ENCODE data around the gene PTDSS2.
"Not testable (repeated sequence)": the region's sequence is repeated elsewhere in the genome, so short reads cannot be mapped to it uniquely, and the experiment has no call there.

Gene PTDSS2

DNA sequence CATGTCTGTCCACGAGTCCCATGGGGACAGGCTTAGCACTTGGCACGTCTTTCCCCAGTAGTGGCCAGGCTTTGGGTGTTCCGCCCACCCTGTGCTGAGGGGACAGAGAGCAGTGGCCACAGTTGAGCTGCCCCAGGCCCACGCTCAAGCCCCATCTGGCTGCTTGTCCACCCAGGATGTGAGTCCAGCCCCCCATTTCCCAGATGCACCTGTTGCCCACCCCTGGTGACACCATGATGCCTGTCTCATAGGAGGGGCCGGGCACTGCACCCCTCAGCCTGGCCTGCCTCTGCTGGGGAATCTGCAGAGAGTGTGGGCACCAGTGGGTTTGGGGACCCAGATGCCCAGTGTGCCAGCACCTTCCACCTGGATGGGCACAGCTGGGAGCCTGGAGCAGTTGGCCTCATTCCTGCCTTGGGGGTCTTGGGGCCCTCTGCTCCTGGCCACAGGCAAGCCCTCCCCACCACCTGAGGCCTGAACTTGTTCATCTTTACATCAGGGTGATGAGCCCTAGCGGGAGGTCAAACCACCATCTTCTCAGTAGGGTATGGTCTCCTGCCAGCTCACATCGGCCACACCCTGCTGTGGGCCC, 41.0 kb upstream of the PTDSS2 start:
- H3K36me3 ChIP-seq (ENCODE audit: control insufficient read depth, insufficient read depth, low read length): no peaks in the 10 kb centered on the region
- no peaks in the 10 kb centered on the region for H3K27me3 ChIP-seq (replicated peaks; ENCODE audit: control insufficient read depth, insufficient read depth, low read length)
- TF ChIP-seq, protein P1, sequence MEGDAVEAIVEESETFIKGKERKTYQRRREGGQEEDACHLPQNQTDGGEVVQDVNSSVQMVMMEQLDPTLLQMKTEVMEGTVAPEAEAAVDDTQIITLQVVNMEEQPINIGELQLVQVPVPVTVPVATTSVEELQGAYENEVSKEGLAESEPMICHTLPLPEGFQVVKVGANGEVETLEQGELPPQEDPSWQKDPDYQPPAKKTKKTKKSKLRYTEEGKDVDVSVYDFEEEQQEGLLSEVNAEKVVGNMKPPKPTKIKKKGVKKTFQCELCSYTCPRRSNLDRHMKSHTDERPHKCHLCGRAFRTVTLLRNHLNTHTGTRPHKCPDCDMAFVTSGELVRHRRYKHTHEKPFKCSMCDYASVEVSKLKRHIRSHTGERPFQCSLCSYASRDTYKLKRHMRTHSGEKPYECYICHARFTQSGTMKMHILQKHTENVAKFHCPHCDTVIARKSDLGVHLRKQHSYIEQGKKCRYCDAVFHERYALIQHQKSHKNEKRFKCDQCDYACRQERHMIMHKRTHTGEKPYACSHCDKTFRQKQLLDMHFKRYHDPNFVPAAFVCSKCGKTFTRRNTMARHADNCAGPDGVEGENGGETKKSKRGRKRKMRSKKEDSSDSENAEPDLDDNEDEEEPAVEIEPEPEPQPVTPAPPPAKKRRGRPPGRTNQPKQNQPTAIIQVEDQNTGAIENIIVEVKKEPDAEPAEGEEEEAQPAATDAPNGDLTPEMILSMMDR (IDR thresholded peaks at IDR 0.05; ENCODE audit: insufficient read depth, low read length, poor library complexity, severe bottlenecking): no peak
- peak; percentile 8 for DNase-seq (ENCODE audit: extremely low read depth, insufficient read length)
- no peak overlapping the region for H3K4me3 ChIP-seq (replicated peaks; ENCODE audit: low read depth, low read length)

DNA sequence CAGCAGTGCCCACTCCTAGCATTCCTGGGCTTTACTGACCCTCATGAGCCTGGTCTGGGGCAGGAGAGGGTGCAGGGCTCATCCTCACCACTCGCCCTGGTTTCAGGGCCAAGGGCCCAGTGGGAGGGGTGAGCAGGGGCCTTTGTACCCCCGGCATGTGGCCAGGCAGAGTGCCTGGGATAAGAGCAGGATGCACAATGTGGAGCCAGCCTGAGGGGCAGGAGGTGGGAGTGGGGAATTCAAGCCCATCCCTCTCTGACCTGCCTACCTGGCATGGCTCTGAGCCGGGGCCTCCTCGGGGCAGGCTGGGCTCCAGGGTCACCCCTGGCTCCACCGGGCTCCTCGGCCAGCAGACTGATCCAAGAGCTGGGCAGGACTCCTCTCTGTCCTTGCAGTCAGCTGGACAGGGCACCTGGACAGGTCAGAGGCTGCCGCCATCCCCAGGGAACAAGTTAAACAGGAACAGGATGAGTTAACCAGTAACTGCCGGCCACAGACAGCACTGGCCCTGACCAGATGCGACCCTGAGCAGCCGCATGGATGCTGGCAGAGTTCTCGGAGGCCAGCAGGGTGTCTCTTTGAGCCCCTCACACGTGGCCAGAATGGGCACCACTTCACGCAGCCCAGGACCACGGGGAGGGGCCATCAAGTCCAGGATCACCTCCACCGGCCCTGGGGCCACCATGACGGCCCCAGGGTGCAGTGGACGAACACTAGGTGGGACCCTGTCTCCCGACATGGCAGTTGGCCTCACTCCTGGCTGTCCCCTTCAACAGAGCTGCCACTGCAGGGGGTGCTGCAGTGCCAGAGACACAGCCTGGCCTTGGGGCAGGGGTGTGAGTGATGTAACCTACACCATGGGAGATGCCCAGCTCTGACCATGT, 40.2 kb upstream of the PTDSS2 start:
- no peaks in the 10 kb centered on the region for H3K27me3 ChIP-seq (replicated peaks; ENCODE audit: control insufficient read depth, insufficient read depth, low read length)
- no peaks in the 10 kb centered on the region for H3K36me3 ChIP-seq (ENCODE audit: control insufficient read depth, insufficient read depth, low read length)
- TF ChIP-seq, protein P1 (IDR thresholded peaks at IDR 0.05; ENCODE audit: insufficient read depth, low read length, poor library complexity, severe bottlenecking): no peak
- no peak overlapping the region for H3K4me3 ChIP-seq (replicated peaks; ENCODE audit: low read depth, low read length)
- DNase-seq (ENCODE audit: extremely low read depth, insufficient read length): peak; percentile 14

DNA sequence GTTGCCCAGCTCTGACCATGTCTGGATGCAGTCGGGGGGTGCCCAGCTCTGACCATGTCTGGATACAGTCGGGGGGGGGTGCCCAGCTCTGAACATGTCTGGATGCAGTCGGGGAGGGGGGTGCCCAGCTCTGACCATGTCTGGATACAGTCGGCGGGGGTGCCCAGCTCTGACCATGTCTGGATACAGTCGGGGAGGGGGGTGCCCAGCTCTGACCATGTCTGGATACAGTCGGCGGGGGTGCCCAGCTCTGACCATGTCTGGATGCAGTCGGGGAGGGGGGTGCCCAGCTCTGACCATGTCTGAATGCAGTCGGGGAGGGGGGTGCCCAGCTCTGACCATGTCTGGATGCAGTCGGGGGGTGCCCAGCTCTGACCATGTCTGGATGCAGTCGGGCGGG, 39.4 kb upstream of the PTDSS2 start:
- not testable (repeated sequence) for H3K36me3 ChIP-seq (ENCODE audit: control insufficient read depth, insufficient read depth, low read length); DNase-seq (ENCODE audit: extremely low read depth, insufficient read length); H3K4me3 ChIP-seq (replicated peaks; ENCODE audit: low read depth, low read length); H3K27me3 ChIP-seq (replicated peaks; ENCODE audit: control insufficient read depth, insufficient read depth, low read length)

DNA sequence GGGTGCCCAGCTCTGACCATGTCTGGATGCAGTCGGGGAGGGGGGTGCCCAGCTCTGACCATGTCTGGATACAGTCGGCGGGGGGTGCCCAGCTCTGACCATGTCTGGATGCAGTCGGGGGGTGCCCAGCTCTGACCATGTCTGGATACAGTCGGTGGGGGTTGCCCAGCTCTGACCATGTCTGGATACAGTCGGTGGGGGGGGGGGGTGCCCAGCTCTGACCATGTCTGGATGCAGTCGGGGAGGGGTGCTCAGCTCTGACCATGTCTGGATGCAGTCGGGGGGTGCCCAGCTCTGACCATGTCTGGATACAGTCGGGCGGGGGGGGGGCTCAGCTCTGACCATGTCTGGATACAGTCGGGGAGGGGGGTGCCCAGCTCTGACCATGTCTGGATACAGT, 38.6 kb upstream of the PTDSS2 start:
- DNase-seq (ENCODE audit: extremely low read depth, insufficient read length); H3K27me3 ChIP-seq (replicated peaks; ENCODE audit: control insufficient read depth, insufficient read depth, low read length); H3K4me3 ChIP-seq (replicated peaks; ENCODE audit: low read depth, low read length); H3K36me3 ChIP-seq (ENCODE audit: control insufficient read depth, insufficient read depth, low read length): not testable (repeated sequence)

DNA sequence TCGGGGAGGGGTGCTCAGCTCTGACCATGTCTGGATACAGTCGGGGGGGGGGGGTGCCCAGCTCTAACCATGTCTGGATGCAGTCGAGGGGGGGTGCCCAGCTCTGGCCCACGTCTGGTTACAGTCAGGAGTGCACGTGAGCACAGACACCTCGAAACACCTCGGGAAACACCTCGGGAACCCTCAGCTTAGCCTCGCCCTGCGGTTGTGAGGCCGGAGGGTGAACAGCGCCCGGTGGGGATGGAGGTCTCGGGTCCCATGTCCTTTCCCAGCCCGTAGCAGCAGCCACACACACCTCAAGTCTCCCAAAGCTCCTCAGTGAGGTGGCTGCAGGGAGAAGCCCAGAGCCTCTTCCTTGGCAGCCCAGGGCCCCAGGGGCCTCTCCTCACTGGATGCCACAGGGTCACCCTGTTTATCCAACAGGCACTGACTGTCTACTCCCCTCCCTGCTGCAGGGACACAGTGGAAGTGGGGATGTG, 37.4 kb upstream of the PTDSS2 start:
- Histone ChIP-seq H3K4me3 (replicated peaks; ENCODE audit: low read depth, low read length) (no peak overlapping the region), H3K36me3 (ENCODE audit: control insufficient read depth, insufficient read depth, low read length) (no peaks in the 10 kb centered on the region), H3K27me3 (replicated peaks; ENCODE audit: control insufficient read depth, insufficient read depth, low read length) (no peaks in the 10 kb centered on the region; the same call in 1 of the 2 replicates)
- DNase-seq (ENCODE audit: extremely low read depth, insufficient read length): peak; percentile 12
- TF ChIP-seq, protein P1 (IDR thresholded peaks at IDR 0.05; ENCODE audit: insufficient read depth, low read length, poor library complexity, severe bottlenecking): no peak

DNA sequence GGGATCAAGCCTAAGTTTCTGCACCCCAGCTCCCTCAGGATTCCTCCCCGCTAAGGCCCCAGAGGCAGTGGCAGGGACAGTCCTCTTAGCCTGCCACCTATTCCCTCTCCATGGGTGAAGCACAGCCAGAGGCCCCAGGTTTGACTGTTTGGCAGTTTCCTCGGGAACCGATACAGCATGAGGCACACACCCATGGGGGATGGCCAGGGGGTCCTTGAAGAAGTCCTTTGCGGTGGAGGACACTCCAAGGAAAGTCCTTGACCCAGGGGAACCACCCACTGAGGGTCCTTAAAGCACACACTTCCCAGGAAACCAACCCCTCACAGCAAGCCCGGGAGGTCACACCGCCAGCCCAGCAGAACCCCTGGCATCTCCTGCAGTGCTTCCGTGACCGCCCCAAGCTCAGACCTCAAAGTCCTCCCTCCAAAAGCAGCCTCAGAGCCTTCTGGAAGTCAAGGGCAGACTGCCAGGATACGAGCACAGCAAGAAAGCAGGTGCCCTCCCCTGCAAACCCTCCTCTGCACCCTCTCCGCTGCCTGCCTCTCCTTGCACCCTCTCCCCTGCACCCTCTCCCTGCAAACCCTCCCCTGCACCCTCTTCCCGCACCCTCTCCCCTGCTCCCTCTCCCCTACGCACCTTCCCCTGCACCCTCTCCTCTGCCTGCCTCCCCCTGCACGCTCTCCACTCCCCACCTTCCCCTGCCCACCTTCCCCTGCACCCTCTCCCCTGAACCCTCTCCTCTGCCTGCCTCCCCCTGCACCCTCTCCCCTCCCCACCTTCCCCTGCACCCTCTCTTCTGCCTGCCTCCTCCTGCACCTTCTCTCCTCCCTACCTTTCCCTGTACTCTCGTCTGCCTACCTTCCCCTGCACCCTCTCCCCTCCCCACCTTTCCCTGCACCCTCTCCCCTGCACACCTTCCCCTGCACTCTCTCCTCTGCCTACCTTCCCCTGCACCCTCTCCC, 36.7 kb upstream of the PTDSS2 start:
- Histone ChIP-seq H3K27me3 (replicated peaks; ENCODE audit: control insufficient read depth, insufficient read depth, low read length) (no peaks in the 10 kb centered on the region; the same call in 1 of the 2 replicates), H3K36me3 (ENCODE audit: control insufficient read depth, insufficient read depth, low read length) (no peaks in the 10 kb centered on the region), H3K4me3 (replicated peaks; ENCODE audit: low read depth, low read length) (no peak overlapping the region)
- DNase-seq (ENCODE audit: extremely low read depth, insufficient read length): peak; percentile 9
- TF ChIP-seq, protein P1 (IDR thresholded peaks at IDR 0.05; ENCODE audit: insufficient read depth, low read length, poor library complexity, severe bottlenecking): no peak
